GM23338 (cell line): ENCODE data around the gene INO80.

Experiments
- EZH2phosphoT487 ChIP-seq: fragments of 200-600 bp; sonication (generic); IDR thresholded peaks from one replicate; pipeline ENCODE4 v1.8.1; 2018; ENCODE audit warnings: antibody characterized with exemption; ENCODE audit not compliant: unreplicated experiment
- POLR2AphosphoS5 ChIP-seq: IDR thresholded peaks from 2 replicates; pipeline ENCODE4 v1.6.1; 2016; ENCODE audit warnings: antibody characterized with exemption, low read depth
- TF ChIP-seq, protein P1 (sequence below): IDR thresholded peaks from one replicate; pipeline ENCODE4 v1.6.1; 2018; ENCODE audit warnings: antibody characterized with exemption; ENCODE audit not compliant: unreplicated experiment

- TF ChIP-seq POLR2AphosphoS5: no peak
- TF ChIP-seq, protein P1, sequence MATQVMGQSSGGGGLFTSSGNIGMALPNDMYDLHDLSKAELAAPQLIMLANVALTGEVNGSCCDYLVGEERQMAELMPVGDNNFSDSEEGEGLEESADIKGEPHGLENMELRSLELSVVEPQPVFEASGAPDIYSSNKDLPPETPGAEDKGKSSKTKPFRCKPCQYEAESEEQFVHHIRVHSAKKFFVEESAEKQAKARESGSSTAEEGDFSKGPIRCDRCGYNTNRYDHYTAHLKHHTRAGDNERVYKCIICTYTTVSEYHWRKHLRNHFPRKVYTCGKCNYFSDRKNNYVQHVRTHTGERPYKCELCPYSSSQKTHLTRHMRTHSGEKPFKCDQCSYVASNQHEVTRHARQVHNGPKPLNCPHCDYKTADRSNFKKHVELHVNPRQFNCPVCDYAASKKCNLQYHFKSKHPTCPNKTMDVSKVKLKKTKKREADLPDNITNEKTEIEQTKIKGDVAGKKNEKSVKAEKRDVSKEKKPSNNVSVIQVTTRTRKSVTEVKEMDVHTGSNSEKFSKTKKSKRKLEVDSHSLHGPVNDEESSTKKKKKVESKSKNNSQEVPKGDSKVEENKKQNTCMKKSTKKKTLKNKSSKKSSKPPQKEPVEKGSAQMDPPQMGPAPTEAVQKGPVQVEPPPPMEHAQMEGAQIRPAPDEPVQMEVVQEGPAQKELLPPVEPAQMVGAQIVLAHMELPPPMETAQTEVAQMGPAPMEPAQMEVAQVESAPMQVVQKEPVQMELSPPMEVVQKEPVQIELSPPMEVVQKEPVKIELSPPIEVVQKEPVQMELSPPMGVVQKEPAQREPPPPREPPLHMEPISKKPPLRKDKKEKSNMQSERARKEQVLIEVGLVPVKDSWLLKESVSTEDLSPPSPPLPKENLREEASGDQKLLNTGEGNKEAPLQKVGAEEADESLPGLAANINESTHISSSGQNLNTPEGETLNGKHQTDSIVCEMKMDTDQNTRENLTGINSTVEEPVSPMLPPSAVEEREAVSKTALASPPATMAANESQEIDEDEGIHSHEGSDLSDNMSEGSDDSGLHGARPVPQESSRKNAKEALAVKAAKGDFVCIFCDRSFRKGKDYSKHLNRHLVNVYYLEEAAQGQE: no peak
- TF ChIP-seq EZH2phosphoT487: no peak
Observed at GRCh38 chr15:40992241-40992741, 123.8 kb downstream of the INO80 start.
